OCI-LY7 (cell line): ENCODE results near the gene PCBP3.

Experiments
- EZH2phosphoT487 ChIP-seq: fragments of 200-600 bp; sonication (generic); IDR thresholded peaks from 2 replicates; pipeline ENCODE4 v1.6.1; 2018; ENCODE audit warnings: low read depth, borderline replicate concordance, mild to moderate bottlenecking, mixed run types, antibody characterized with exemption, low read length, moderate library complexity, mixed read lengths
- TF ChIP-seq, protein P1 (sequence below): fragments of 200-600 bp; sonication (generic); conservative IDR thresholded peaks from 2 replicates; pipeline ENCODE4 v1.5.1; 2014; ENCODE audit warnings: mild to moderate bottlenecking, antibody characterized with exemption, low read length, moderate library complexity, mixed read lengths

DNA sequence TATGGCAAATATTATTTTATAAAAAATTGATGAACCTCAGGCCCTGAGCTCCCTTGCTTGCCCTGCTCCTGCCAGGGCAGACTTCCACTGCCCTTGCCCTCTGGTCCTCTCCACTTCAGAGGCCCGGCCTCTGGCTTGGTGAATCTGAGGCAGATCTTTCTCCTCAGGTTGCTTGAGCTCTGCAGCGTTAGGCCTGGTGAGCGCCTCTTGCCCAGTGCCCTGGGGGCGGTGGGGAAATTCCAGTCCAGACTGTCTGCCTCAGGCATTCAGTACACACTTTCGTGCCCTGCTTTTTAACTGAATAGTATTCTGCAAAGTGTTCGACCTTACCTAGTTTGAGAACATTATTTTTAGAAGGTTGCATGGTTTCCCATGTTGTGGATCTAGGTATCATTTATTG is 98.2 kb downstream of the PCBP3 start:
- TF ChIP-seq, protein P1, sequence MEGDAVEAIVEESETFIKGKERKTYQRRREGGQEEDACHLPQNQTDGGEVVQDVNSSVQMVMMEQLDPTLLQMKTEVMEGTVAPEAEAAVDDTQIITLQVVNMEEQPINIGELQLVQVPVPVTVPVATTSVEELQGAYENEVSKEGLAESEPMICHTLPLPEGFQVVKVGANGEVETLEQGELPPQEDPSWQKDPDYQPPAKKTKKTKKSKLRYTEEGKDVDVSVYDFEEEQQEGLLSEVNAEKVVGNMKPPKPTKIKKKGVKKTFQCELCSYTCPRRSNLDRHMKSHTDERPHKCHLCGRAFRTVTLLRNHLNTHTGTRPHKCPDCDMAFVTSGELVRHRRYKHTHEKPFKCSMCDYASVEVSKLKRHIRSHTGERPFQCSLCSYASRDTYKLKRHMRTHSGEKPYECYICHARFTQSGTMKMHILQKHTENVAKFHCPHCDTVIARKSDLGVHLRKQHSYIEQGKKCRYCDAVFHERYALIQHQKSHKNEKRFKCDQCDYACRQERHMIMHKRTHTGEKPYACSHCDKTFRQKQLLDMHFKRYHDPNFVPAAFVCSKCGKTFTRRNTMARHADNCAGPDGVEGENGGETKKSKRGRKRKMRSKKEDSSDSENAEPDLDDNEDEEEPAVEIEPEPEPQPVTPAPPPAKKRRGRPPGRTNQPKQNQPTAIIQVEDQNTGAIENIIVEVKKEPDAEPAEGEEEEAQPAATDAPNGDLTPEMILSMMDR, result no peak
- no peak for TF ChIP-seq EZH2phosphoT487
